GM10248 (cell line): ENCODE results near the gene MED22.
A peak's percentile ranks its signal among the peaks of the same experiment; 100 is the strongest.

Experiments
- CTCF ChIA-PET: fragments of 300-600 bp; sonication (Branson Sonifier 250); formaldehyde crosslinking; extraction: SDS; loops from one replicate; lab custom pipeline; 2021; ENCODE audit warnings: antibody characterized with exemption; lab: Yijun Ruan, JAX
- POLR2A ChIA-PET: fragments of 350-650 bp; sonication (Branson Sonifier 250); formaldehyde crosslinking; extraction: SDS; loops from one replicate; lab custom pipeline; 2020; ENCODE audit warnings: antibody characterized with exemption; lab: Yijun Ruan, JAX
- DNase-seq: peaks from one replicate; pipeline ENCODE4 v3.0.0; 2012; ENCODE audit errors: extremely low spot score
- TF ChIP-seq, protein P1 (sequence below): IDR thresholded peaks from 2 replicates; pipeline ENCODE4 v1.5.1; 2012; ENCODE audit warnings: mild to moderate bottlenecking, low read depth; ENCODE audit errors: extremely low read depth, missing control alignments, control extremely low read depth

Gene MED22

DNA sequence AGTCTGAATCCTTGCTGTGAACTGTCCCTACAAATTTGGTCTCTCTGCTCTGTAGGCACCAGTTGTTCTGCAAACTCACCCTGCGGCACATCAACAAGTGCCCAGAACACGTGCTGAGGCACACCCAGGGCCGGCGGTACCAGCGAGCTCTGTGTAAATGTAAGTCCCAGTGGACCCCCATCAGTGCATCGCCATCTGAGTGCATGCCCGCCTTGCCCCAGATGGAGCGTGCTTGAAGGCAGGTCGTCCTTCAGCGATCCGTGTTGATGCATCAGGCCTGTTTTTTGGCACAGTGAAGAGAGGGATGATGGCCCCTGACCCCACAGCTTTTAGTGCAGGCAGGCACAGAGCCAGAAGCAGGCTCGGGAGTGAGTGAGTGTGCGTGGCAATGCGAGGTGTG is 9.7 kb upstream of the MED22 start:
- TF ChIP-seq, protein P1, sequence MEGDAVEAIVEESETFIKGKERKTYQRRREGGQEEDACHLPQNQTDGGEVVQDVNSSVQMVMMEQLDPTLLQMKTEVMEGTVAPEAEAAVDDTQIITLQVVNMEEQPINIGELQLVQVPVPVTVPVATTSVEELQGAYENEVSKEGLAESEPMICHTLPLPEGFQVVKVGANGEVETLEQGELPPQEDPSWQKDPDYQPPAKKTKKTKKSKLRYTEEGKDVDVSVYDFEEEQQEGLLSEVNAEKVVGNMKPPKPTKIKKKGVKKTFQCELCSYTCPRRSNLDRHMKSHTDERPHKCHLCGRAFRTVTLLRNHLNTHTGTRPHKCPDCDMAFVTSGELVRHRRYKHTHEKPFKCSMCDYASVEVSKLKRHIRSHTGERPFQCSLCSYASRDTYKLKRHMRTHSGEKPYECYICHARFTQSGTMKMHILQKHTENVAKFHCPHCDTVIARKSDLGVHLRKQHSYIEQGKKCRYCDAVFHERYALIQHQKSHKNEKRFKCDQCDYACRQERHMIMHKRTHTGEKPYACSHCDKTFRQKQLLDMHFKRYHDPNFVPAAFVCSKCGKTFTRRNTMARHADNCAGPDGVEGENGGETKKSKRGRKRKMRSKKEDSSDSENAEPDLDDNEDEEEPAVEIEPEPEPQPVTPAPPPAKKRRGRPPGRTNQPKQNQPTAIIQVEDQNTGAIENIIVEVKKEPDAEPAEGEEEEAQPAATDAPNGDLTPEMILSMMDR, result no peak
- ChIA-PET CTCF (interaction anchor here (1.9 kb wide), 1 partner anchor 9 kb away, joined by 6 read pairs; no protein-coding TSS in a partner anchor), POLR2A (interaction anchor here (1.9 to 2.8 kb wide), 2 partner anchors 9 to 10 kb away, joined by 9 to 14 read pairs; partner anchors contain the start of genes MED22 and RPL7A)
- no peak for DNase-seq

DNA sequence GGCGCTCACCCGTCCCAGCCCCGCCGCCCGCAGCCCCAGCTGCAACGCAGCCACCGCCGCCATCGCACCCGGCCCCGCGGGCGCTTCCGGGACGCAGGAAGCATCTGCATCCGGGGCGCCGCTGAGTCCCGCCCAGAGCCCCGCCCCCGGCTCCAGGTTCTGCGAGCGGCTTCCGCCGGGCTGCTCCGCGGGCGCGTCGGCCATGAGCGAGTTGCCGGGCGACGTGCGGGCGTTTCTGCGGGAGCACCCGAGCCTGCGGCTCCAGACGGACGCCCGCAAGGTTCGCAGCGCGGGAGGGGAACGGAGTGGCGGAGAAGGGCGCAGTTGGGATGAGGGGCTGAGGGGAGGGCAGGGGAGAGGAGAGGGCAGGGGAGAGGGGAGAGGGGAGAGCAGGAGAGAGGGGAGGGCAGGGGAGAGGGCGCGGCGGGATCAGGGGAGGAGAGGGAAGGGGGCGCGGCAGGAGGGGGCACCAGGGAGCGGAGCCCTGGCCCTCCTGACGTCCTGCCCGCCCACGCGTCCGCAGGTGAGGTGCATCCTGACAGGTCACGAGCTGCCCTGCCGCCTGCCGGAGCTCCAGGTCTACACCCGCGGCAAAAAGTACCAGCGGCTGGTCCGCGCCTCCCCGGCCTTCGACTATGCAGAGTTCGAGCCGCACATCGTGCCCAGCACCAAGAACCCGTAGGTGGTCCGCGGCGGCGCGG is 8.6 kb upstream of the MED22 start, which contains the start of the genes SURF1 and SURF2:
Gene SURF1, minus strand, starts transcription at position 97 of the 701 bp plus-strand sequence. Its CDS starts 34 bp downstream, at position 63.
Gene SURF2, plus strand, starts transcription at position 160 of the 701 bp plus-strand sequence. Its CDS starts 43 bp downstream, at position 203.
- POLR2A ChIA-PET, result interaction anchor here (0.7 to 4.8 kb wide), 4 partner anchors 9 to 89 kb away, joined by 3 to 21 read pairs (median 12); partner anchors contain the start of genes MED22 and RPL7A
- DNase-seq, result peak; percentile 93
- CTCF ChIA-PET, result interaction anchor here (1.1 to 1.9 kb wide), 4 partner anchors 10 to 209 kb away, joined by 3 to 12 read pairs (median 4); no protein-coding TSS in a partner anchor
- TF ChIP-seq, protein P1, result peak; percentile 8

DNA sequence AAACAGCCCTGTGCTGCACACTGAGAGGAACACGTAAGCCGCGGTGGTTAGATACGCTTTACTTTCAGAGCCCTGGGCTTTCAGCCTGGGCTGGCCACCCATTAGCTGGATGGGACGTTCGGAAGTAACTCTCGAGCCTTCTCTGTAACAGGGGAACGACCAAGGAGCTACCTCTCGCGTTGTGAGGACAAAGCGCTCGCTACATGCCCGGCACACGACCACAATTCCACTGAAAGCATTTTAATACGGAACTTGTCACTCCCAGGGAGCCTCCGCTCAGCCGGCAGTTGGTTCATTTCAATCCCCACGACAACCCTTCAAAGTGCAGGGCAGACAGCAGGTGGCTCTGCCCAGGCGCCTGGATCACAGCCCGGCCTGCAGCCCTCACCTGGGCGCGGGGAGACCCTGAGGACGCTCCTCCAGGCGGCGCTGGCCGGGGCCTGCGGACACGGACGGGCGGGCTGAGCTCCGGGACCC is 8.0 kb upstream of the MED22 start:
- TF ChIP-seq, protein P1, result peak; percentile 2
- POLR2A ChIA-PET, result interaction anchor here (0.7 to 4.8 kb wide), 5 partner anchors 8 to 90 kb away, joined by 3 to 21 read pairs (median 9); partner anchors contain the start of genes MED22 and RPL7A
- CTCF ChIA-PET, result interaction anchor here (1.1 to 1.9 kb wide), 6 partner anchors 10 to 209 kb away, joined by 3 to 12 read pairs (median 4); no protein-coding TSS in a partner anchor
- no peak for DNase-seq

DNA sequence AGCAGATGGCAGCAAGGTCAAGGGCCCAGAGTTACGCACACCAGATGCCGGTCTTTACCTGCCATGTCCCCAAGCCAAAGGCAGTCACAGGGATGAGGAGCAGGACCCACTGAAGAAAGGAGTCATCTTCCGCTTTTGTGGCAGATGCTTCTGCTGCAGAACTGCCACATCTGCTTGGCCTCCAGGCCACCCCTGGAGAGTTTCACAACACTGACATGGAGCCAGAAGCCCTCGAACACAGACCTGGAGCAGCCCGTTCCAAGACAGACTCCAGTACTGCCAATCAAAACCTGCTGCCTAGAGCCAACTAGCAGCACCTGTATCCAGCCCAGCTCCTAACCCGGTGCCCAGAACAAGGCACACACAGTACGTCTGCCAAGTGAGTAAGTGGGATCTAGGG is 6.8 kb upstream of the MED22 start:
- ChIA-PET POLR2A (interaction anchor here (4.8 kb wide), 1 partner anchor 17 kb away, joined by 21 read pairs; no protein-coding TSS in a partner anchor), CTCF (interaction anchor here (1.1 to 1.7 kb wide), 2 partner anchors 22 to 132 kb away, joined by 3 to 4 read pairs; no protein-coding TSS in a partner anchor)
- DNase-seq, result no peak
- TF ChIP-seq, protein P1, result no peak

DNA sequence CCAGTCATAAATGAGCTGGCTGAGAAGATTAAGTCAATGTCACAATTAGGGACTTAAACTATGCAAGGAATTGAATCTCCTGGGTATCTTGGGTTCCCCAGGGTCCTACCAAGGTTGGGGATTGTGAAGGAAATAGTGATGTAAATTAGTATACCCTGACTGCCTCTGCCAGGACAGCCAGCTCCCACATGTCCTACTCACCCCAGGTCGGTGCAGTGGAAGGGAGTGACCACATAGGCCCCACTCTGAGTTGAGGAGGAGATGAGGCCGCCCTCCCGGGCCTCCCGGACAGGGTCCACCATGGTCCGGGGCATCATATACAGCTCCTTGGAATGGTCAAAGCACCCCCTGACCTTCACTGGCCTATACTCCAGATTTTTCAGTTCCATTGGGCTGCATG is 5.6 kb upstream of the MED22 start:
- no peak for DNase-seq
- POLR2A ChIA-PET, result interaction anchor here (1.3 to 4.8 kb wide), 2 partner anchors 11 to 18 kb away, joined by 4 to 21 read pairs; no protein-coding TSS in a partner anchor
- TF ChIP-seq, protein P1, result no peak
- CTCF ChIA-PET, result no interaction called here
